ENCODE results near the gene USE1. TPM values are rescaled to one million over a fixed set of nuclear protein-coding genes. Genes with fewer than 3 reads are reported as not detected.

USE1 gene
- total RNA-seq, 4 donors from 2014 or later: 21.4 to 36.0 (median 27.4) TPM

GRCh38 chr19:17240062-17240752 is 25.1 kb downstream of the USE1 start:
- WGBS, 2 donors: 79 to 81% methylated on average over 20 to 22 of the region's 24 CpGs

GRCh38 chr19:17240826-17241399 is 25.8 kb downstream of the USE1 start:
- H3K36me3 ChIP-seq: peaks cover 0 to 12% of the 10 kb centered on the region in 2 donors
- H3K27ac ChIP-seq: peak overlapping the region in 1 of 3 donors; percentile 85
- no peak overlapping the region for H3K4me3 ChIP-seq (replicated peaks in 1 of 3)
- TF ChIP-seq POLR2A (IDR thresholded peaks at IDR 0.05): no peak
- no peak for TF ChIP-seq CTCF (IDR thresholded peaks at IDR 0.05)
- WGBS, 2 donors: 95% methylated on average over 6 of the region's 6 CpGs
- peaks cover 31 to 37% of the 10 kb centered on the region in 2 donors for H3K4me1 ChIP-seq
- H3K9me3 ChIP-seq: no peaks in the 10 kb centered on the region
- intact Hi-C loops (cut with DNase I): no loop called here
- no peak for DNase-seq
- no peaks in the 10 kb centered on the region for H3K27me3 ChIP-seq

More at GRCh38 chr19:17240062-17240752, 25.1 kb downstream of the USE1 start:
- no peak for DNase-seq
- Histone ChIP-seq H3K9me3 (no peaks in the 10 kb centered on the region), H3K4me3 (replicated peaks in 1 of 3) (no peak overlapping the region), H3K36me3 (peaks cover 0 to 12% of the 10 kb centered on the region in 2 donors), H3K4me1 (peaks cover 32 to 40% of the 10 kb centered on the region in 2 donors), H3K27me3 (no peaks in the 10 kb centered on the region), H3K27ac (no peak overlapping the region)
- intact Hi-C loops (cut with DNase I): no loop called here
- no peak for TF ChIP-seq POLR2A (IDR thresholded peaks at IDR 0.05)
- TF ChIP-seq CTCF (IDR thresholded peaks at IDR 0.05): no peak

DNA sequence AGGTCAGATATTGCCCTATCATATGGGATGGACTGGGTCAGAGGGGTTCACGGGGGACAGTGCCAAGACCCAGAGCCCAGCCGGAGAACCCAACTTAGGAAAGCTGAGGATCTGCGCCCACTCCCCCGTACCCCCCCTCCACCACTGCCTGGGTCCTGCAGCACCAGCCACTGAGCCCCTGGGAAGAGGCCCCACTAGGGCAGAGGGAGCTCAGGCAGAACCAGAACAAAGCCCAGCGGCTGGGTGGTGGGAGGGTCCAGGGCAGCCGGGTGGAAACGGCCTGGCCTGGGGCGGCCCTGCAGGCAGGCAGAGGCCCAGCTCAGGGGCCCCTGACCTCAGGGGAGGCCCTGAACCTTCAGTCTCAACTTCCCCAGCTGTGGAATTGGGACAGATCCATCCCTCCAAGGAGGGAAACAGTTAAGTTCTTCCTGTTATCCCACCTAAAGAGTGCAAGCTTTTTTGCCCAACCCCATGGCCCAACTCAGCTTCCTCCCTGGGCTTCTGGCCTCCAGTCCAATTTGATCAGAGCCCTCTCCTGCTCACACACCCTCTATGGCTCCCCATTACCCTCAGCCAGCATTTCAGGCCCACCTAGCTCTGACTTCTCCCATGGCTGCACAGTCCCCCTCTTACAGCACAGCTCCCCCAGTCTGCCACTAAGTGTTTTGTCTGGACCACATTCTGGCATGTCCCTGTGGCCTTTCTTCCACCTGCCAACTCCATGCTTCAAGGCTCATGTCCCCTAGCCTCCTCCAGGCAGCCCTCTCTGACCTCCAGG is 27.5 kb downstream of the USE1 start:
- 17 to 83% methylated on average over 7 to 8 of the region's 8 CpGs for WGBS, 2 donors
- Histone ChIP-seq H3K27ac (peak overlapping the region; percentile 64 to 85 (median 74)), H3K4me3 (replicated peaks in 1 of 3) (no peak overlapping the region), H3K4me1 (peaks cover 35 to 36% of the 10 kb centered on the region in 2 donors), H3K27me3 (no peaks in the 10 kb centered on the region), H3K36me3 (peaks cover 0 to 11% of the 10 kb centered on the region in 2 donors), H3K9me3 (no peaks in the 10 kb centered on the region)
- peak; percentile 62 to 64 for DNase-seq
- TF ChIP-seq CTCF (IDR thresholded peaks at IDR 0.05) (no peak), POLR2A (IDR thresholded peaks at IDR 0.05) (no peak)
- intact Hi-C loops (cut with DNase I): no loop called here

GRCh38 chr19:17243211-17243829 is 28.2 kb downstream of the USE1 start:
- peak overlapping the region in 2 of 3 donors; percentile 19 to 84 for H3K4me3 ChIP-seq (replicated peaks in 1 of 3)
- peak overlapping the region; percentile 74 to 86 (median 85) for H3K27ac ChIP-seq
- peaks cover 0 to 4% of the 10 kb centered on the region in 2 donors for H3K36me3 ChIP-seq
- intact Hi-C loops (cut with DNase I): no loop called here
- no peak for TF ChIP-seq POLR2A (IDR thresholded peaks at IDR 0.05)
- peak in 1 of 6 experiments; percentile 5 for TF ChIP-seq CTCF (IDR thresholded peaks at IDR 0.05)
- peaks cover 35 to 36% of the 10 kb centered on the region in 2 donors for H3K4me1 ChIP-seq
- peak; percentile 66 to 68 for DNase-seq
- 16 to 23% methylated on average over 8 of the region's 8 CpGs for WGBS, 2 donors
- no peaks in the 10 kb centered on the region for H3K27me3 ChIP-seq
- H3K9me3 ChIP-seq: no peaks in the 10 kb centered on the region
